Lower lobe of right lung (tissue), 2 donors: ENCODE results near the gene PALS2. TPM values are rescaled to one million over a fixed set of nuclear protein-coding genes. Genes with fewer than 3 reads are reported as not detected.

Experiments
- ATAC-seq, 2 donors: fragments of 200-7000 bp; cut with Tn5 transposase; one replicate each; pipeline ENCODE4 v1.9.1; 2020 to 2022; ENCODE audit warnings: mild to moderate bottlenecking in 2 of 2, moderate library complexity in 2 of 2
- DNase-seq: peaks from one replicate; pipeline ENCODE4 v3.0.0-alpha.2; 2020
- H3K27ac ChIP-seq: fragments of 200-600 bp; one replicate; pipeline ENCODE4 v1.8.0; 2022
- H3K27me3 ChIP-seq: fragments of 200-600 bp; one replicate; pipeline ENCODE4 v1.8.0; 2022; ENCODE audit warnings: low read depth
- H3K36me3 ChIP-seq: fragments of 200-600 bp; one replicate; pipeline ENCODE4 v1.8.0; 2022; ENCODE audit warnings: mild to moderate bottlenecking
- H3K4me1 ChIP-seq: fragments of 200-600 bp; one replicate; pipeline ENCODE4 v1.8.0; 2022
- H3K4me3 ChIP-seq: fragments of 200-600 bp; one replicate; pipeline ENCODE4 v1.8.0; 2022; ENCODE audit warnings: mild to moderate bottlenecking
- H3K9me3 ChIP-seq: fragments of 200-600 bp; one replicate; pipeline ENCODE4 v1.8.0; 2022
- intact Hi-C: fragments of 100-400 bp; cut with DNase I; formaldehyde crosslinking; loops from one replicate; pipeline ENCODE4 v1.11.0; 2022
- long read RNA-seq: library from polyadenylated mRNA; unstranded; transcript quantifications from one replicate; pipeline ENCODE4 v2.0.0, GENCODE V29; 2021
- total RNA-seq: library from RNA; stranded (reverse); fragmentation: NEBNext Ultra II Directional; extraction: Animal tissue kit (Norgen Biotek cat#: 25700); gene quantifications from one replicate; pipeline ENCODE4 v1.2.1, GENCODE V29; 2021
- TF ChIP-seq, protein P1 (sequence below): fragments of 200-600 bp; IDR thresholded peaks from one replicate; pipeline ENCODE4 v1.8.0; 2022; ENCODE audit warnings: antibody characterized with exemption, mild to moderate bottlenecking
- donor health status: DM: no; HTN: yes; CAD: no; lungs with severe emphysema.

The PALS2 gene, protein sequence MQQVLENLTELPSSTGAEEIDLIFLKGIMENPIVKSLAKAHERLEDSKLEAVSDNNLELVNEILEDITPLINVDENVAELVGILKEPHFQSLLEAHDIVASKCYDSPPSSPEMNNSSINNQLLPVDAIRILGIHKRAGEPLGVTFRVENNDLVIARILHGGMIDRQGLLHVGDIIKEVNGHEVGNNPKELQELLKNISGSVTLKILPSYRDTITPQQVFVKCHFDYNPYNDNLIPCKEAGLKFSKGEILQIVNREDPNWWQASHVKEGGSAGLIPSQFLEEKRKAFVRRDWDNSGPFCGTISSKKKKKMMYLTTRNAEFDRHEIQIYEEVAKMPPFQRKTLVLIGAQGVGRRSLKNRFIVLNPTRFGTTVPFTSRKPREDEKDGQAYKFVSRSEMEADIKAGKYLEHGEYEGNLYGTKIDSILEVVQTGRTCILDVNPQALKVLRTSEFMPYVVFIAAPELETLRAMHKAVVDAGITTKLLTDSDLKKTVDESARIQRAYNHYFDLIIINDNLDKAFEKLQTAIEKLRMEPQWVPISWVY
- total RNA-seq = 9.8 TPM
- long read RNA-seq, partial matches to known transcripts = 3 of 8 reads
- long read RNA-seq, other reads (novel, unspliced or antisense) = 2 of 8 reads

DNA sequence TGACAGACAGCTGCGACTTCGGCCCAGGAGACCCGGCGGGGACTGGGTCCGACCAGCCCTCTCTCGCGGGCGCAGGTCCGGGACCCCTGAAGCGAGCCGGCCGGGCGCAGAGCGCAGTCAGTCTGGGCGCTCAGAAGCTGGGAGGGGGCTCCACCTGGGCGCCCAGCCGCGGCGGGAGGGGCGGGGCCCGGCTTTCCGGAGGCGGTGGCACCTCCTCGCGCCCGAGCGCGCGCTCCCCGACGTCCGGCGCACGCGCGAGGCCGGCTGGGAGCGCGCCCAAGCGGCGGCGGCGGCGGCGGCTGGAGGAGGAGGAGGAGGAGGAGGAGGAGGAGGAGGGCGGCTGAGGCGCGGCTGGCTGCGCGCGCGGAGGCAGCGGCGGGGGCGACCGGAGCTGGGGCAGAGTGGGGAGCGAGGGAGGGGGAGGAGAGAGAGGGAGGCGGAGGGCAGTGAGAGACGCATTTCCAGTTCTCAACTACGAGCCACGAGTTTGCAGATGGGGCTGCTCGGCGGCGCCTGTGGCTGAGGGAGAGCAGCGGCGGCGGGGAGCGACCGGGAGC, at the start of gene PALS2:
TSS of gene PALS2 (plus strand) at position 456 of the 557 bp plus-strand sequence. CDS start 50,216 bp downstream, outside the sequence.
- Histone ChIP-seq H3K4me3 (peak within 1 kb of the TSS; percentile 76), H3K27me3 (peaks cover 4% of the 10 kb centered on the region), H3K27ac (peak within 1 kb of the TSS; percentile 55), H3K36me3 (no peaks in the 10 kb centered on the region), H3K4me1 (peaks cover 15% of the 10 kb centered on the region), H3K9me3 (no peaks in the 10 kb centered on the region)
- intact Hi-C loops = no loop called here
- peak; percentile 75 for DNase-seq
- peak; percentile 94 to 95 for ATAC-seq
- TF ChIP-seq, protein P1, sequence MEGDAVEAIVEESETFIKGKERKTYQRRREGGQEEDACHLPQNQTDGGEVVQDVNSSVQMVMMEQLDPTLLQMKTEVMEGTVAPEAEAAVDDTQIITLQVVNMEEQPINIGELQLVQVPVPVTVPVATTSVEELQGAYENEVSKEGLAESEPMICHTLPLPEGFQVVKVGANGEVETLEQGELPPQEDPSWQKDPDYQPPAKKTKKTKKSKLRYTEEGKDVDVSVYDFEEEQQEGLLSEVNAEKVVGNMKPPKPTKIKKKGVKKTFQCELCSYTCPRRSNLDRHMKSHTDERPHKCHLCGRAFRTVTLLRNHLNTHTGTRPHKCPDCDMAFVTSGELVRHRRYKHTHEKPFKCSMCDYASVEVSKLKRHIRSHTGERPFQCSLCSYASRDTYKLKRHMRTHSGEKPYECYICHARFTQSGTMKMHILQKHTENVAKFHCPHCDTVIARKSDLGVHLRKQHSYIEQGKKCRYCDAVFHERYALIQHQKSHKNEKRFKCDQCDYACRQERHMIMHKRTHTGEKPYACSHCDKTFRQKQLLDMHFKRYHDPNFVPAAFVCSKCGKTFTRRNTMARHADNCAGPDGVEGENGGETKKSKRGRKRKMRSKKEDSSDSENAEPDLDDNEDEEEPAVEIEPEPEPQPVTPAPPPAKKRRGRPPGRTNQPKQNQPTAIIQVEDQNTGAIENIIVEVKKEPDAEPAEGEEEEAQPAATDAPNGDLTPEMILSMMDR = no peak

DNA sequence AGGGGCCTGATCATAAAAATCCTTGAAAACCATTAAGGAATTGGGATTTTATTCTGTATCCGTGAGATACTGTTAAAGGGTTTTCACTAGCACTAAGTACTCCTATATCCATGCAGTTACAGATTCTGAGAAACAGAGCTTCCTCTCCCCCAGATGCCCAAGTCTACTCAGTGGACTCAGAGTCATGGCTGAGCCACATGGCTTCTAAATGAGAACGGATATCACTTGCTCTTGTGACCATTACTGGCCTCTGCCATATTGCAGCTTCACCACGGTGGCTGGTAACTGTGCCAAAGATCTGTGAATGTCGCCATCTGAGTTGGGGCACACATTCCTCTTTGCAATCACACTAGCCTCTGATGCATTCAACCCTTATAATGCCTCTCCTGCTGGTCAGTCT, 42.0 kb upstream of the PALS2 start:
- Histone ChIP-seq H3K36me3 (no peaks in the 10 kb centered on the region), H3K4me1 (no peaks in the 10 kb centered on the region), H3K27me3 (no peaks in the 10 kb centered on the region), H3K9me3 (no peaks in the 10 kb centered on the region), H3K4me3 (no peak overlapping the region), H3K27ac (no peak overlapping the region)
- TF ChIP-seq, protein P1 = no peak
- no peak for DNase-seq
- intact Hi-C loops = no loop called here
- ATAC-seq = no peak

DNA sequence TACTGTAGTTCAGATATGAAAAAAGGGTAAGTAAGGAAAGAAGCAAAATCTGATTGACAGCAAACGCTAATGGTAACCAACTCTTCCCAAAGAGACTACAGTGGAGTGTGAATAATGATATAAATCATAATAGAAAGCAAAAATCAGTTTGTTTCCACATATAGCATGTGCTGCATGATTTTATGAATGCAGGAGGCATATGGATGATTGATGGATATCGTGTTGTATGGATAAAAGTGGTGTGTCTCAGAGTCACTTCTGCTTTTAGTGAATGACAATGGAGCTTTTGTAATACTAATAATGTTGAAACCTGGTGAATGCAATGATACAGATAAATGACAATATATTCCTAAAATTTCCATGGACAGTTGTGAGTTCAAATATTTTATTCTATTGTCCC, 36.6 kb upstream of the PALS2 start:
- ATAC-seq = no peak
- intact Hi-C loops = no loop called here

DNA sequence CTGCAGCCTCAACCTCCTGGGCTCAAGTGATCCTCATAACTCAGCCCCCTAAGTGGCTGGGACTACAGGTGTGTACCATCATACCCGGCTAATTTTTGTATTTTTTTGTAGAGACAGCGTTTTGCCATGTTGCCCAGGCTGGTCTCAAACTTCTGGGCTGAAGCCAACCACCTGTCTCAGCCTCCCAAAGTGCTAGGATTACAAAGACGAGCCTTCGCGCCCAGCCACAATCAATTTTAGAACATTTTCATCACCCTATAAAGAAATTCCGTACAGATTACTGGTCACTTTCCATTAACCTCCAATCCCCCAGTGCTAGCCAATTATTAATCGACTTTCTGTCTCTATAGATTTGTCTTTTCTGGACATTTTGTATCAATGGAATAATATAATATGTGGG, 32.3 kb upstream of the PALS2 start:
- H3K9me3 ChIP-seq = no peaks in the 10 kb centered on the region
- intact Hi-C loops = no loop called here
- no peaks in the 10 kb centered on the region for H3K4me1 ChIP-seq
- TF ChIP-seq, protein P1 = no peak
- no peaks in the 10 kb centered on the region for H3K27me3 ChIP-seq
- H3K36me3 ChIP-seq = no peaks in the 10 kb centered on the region
- DNase-seq (no peak), ATAC-seq (no peak)
- H3K27ac ChIP-seq = no peak overlapping the region
- no peak overlapping the region for H3K4me3 ChIP-seq

More for the DNA sequence above, 36.6 kb upstream of the PALS2 start:
- TF ChIP-seq, protein P1 = no peak
- Histone ChIP-seq H3K27me3 (no peaks in the 10 kb centered on the region), H3K36me3 (no peaks in the 10 kb centered on the region), H3K4me1 (no peaks in the 10 kb centered on the region), H3K4me3 (no peak overlapping the region), H3K9me3 (no peaks in the 10 kb centered on the region), H3K27ac (no peak overlapping the region)
- no peak for DNase-seq

DNA sequence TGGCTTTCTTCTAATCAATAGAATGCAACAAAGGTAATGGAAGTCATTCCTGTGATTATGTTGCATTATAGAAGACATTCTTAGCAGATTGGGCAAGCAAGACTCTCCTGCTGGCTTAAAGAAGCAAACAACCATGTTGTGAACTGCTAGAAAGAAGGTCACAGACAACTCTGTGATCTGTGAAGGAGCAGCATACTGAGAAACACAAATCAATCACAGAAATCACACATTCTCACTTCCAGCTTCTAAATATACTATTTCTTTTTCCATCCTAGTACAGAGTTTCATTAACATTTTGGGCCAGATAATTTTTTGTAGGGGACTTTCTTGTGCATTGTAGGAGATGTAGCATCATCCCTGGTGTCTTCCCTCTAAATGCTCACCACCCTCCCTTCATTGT, 28.0 kb upstream of the PALS2 start:
- DNase-seq = no peak
- H3K4me3 ChIP-seq = no peak overlapping the region
- no peaks in the 10 kb centered on the region for H3K27me3 ChIP-seq
- H3K36me3 ChIP-seq = no peaks in the 10 kb centered on the region
- TF ChIP-seq, protein P1 = no peak
- H3K4me1 ChIP-seq = no peaks in the 10 kb centered on the region
- H3K27ac ChIP-seq = no peak overlapping the region
- intact Hi-C loops = no loop called here
- no peaks in the 10 kb centered on the region for H3K9me3 ChIP-seq
- ATAC-seq = no peak
